Mesenchymal stem cell (in vitro differentiated cells and primary cell): Measurements from ENCODE around the gene PRR18.

Experiments used
- DNase-seq: peaks from one replicate; pipeline ENCODE4 v3.0.0-alpha.2; 2013
- H2AFZ ChIP-seq: one replicate; pipeline ENCODE4 v1.6.1; 2013; ENCODE audit warnings: low read depth, mild to moderate bottlenecking, control low read depth, inconsistent platforms, low read length, moderate library complexity
- H2AK5ac ChIP-seq: 2 replicates; pipeline ENCODE4 v1.6.1; 2013; ENCODE audit warnings: low read length, moderate library complexity, mild to moderate bottlenecking, inconsistent platforms; ENCODE audit not compliant: severe bottlenecking
- H2BK120ac ChIP-seq: one replicate; pipeline ENCODE4 v1.6.1; 2013; ENCODE audit warnings: low read depth, mild to moderate bottlenecking, inconsistent platforms, low read length, moderate library complexity
- H2BK12ac ChIP-seq, 2 experiments: one replicate each; pipeline ENCODE4 v1.6.1; 2013; ENCODE audit warnings: inconsistent platforms in 2 of 2, low read length in 2 of 2, mild to moderate bottlenecking in 2 of 2, moderate library complexity in 2 of 2, control low read depth in 1 of 2
- H2BK15ac ChIP-seq: one replicate; pipeline ENCODE4 v1.6.1; 2013; ENCODE audit warnings: mild to moderate bottlenecking, low read depth, inconsistent platforms; ENCODE audit not compliant: poor library complexity, severe bottlenecking
- H2BK5ac ChIP-seq: 2 replicates; pipeline ENCODE4 v1.6.1; 2013; ENCODE audit warnings: low read depth, mild to moderate bottlenecking, low read length, control low read depth, inconsistent platforms; ENCODE audit not compliant: poor library complexity, severe bottlenecking
- H3K14ac ChIP-seq, 2 experiments: one replicate each; pipeline ENCODE4 v1.6.1; 2013; ENCODE audit warnings: inconsistent platforms in 2 of 2, low read length in 2 of 2, control low read depth in 1 of 2, mild to moderate bottlenecking in 1 of 2, moderate library complexity in 1 of 2
- H3K18ac ChIP-seq, 2 experiments: one replicate each; pipeline ENCODE4 v1.6.1; 2013; ENCODE audit warnings: inconsistent platforms in 2 of 2, low read length in 2 of 2, control low read depth in 1 of 2, low read depth in 1 of 2, mild to moderate bottlenecking in 1 of 2
- H3K23ac ChIP-seq, 2 experiments: one replicate each; pipeline ENCODE4 v1.6.1; 2013; ENCODE audit warnings: inconsistent platforms in 2 of 2, low read length in 2 of 2, mild to moderate bottlenecking in 2 of 2, moderate library complexity in 2 of 2, control low read depth in 1 of 2
- H3K27ac ChIP-seq: 2 replicates; pipeline ENCODE4 v1.5.1; 2013; ENCODE audit warnings: mild to moderate bottlenecking, moderate library complexity, low read length, control low read depth, inconsistent platforms; ENCODE audit not compliant: poor library complexity, severe bottlenecking
- H3K27me3 ChIP-seq, 2 experiments: 2 replicates each; pipeline versions ENCODE4 v1.6.1 to v1.7.0; 2013; ENCODE audit warnings: low read length in 2 of 2, mild to moderate bottlenecking in 2 of 2, moderate library complexity in 2 of 2, control low read depth in 1 of 2, inconsistent platforms in 1 of 2; ENCODE audit not compliant: control insufficient read depth in 1 of 2, insufficient read depth in 1 of 2
- H3K36me3 ChIP-seq, 2 experiments: 2 replicates each; pipeline versions ENCODE4 v1.6.1 to v1.7.0; 2013; ENCODE audit warnings: low read length in 2 of 2, control low read depth in 1 of 2, inconsistent platforms in 1 of 2, low read depth in 1 of 2, mild to moderate bottlenecking in 1 of 2; ENCODE audit not compliant: insufficient read depth in 2 of 2, control insufficient read depth in 1 of 2
- H3K4ac ChIP-seq, 2 experiments: one replicate each; pipeline ENCODE4 v1.6.1; 2013; ENCODE audit warnings: inconsistent platforms in 2 of 2, low read length in 2 of 2, mild to moderate bottlenecking in 2 of 2, moderate library complexity in 2 of 2, control low read depth in 1 of 2, low read depth in 1 of 2
- H3K4me1 ChIP-seq: 2 replicates; pipeline ENCODE4 v1.6.1; 2013; ENCODE audit warnings: low read depth, low read length, control low read depth; ENCODE audit not compliant: control insufficient read depth, insufficient read depth
- H3K4me2 ChIP-seq: 2 replicates; pipeline ENCODE4 v1.6.1; 2013; ENCODE audit warnings: low read length, mild to moderate bottlenecking, inconsistent platforms; ENCODE audit not compliant: poor library complexity, severe bottlenecking
- H3K4me3 ChIP-seq, 2 experiments: 2 replicates each; pipeline versions ENCODE4 v1.5.1 to v1.7.0; 2013; ENCODE audit warnings: low read length in 2 of 2, mild to moderate bottlenecking in 2 of 2, control low read depth in 1 of 2, low read depth in 1 of 2; ENCODE audit not compliant: insufficient read depth in 1 of 2
- H3K79me1 ChIP-seq: replicated peaks from 2 replicates; pipeline ENCODE4 v1.6.1; 2013; ENCODE audit warnings: mild to moderate bottlenecking, control low read depth, low read length, inconsistent platforms; ENCODE audit not compliant: poor library complexity, severe bottlenecking
- H3K9ac ChIP-seq: 2 replicates; pipeline ENCODE4 v1.7.0; 2013; ENCODE audit warnings: mild to moderate bottlenecking, low read length, moderate library complexity
- H3K9me3 ChIP-seq: 2 replicates; pipeline ENCODE4 v1.7.0; 2013; ENCODE audit warnings: mild to moderate bottlenecking, low read length; ENCODE audit not compliant: control insufficient read depth
- H4K8ac ChIP-seq: one replicate; pipeline ENCODE4 v1.6.1; 2013; ENCODE audit warnings: inconsistent platforms, mild to moderate bottlenecking, low read length, moderate library complexity
- H4K91ac ChIP-seq: one replicate; pipeline ENCODE4 v1.6.1; 2013; ENCODE audit warnings: mild to moderate bottlenecking, low read length, inconsistent platforms
- WGBS: methylation state at CpG from one replicate; pipeline ENCODE4 v1.1.7; 2013; ENCODE audit warnings: mixed read lengths; 5-methylcytosine and 5-hydroxymethylcytosine counted together

PRR18 gene

DNA sequence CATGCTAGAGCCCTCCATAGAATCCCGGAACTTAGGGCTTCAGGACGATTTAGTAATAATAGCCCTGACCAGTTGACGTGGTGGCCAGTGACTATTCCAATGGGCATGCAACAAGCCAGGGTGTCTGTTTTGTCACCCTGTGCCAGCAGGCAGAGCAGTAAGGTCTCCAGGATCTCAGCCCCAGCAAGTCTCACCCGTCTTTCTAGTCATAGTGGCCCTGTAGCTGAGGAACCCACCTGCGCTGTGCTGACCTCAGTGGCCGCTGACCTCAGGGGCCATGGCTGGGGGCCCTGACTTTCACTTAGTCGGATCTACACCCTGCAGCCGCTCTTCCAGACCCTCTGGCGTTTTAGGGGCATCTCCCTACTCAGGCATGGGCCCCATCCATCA lies 36.8 kb downstream of the PRR18 start:
- H3K36me3 ChIP-seq = no peaks in the 10 kb centered on the region
- H3K79me1 ChIP-seq = no peaks in the 10 kb centered on the region
- no peak overlapping the region for H3K18ac ChIP-seq
- no peak for DNase-seq
- no peak overlapping the region for H3K14ac ChIP-seq
- H2BK120ac ChIP-seq = no peak overlapping the region
- H3K4me2 ChIP-seq = no peak overlapping the region
- no peak overlapping the region for H4K91ac ChIP-seq
- no peak overlapping the region for H3K4me3 ChIP-seq
- no peaks in the 10 kb centered on the region for H3K9me3 ChIP-seq
- H3K4me1 ChIP-seq = no peaks in the 10 kb centered on the region
- H2BK5ac ChIP-seq = no peak overlapping the region
- 76% methylated on average over 9 of the region's 9 CpGs for whole genome bisulfite sequencing
- H3K27me3 ChIP-seq = peaks cover 31 to 33% of the 10 kb centered on the region in 2 experiments
- H2BK15ac ChIP-seq = no peak overlapping the region
- no peak overlapping the region for H2BK12ac ChIP-seq
- no peak overlapping the region for H3K9ac ChIP-seq
- no peak overlapping the region for H2AK5ac ChIP-seq
- H3K4ac ChIP-seq = no peak overlapping the region
- H3K23ac ChIP-seq = no peak overlapping the region
- no peak overlapping the region for H2AFZ ChIP-seq
- no peak overlapping the region for H4K8ac ChIP-seq
- H3K27ac ChIP-seq = no peak overlapping the region

DNA sequence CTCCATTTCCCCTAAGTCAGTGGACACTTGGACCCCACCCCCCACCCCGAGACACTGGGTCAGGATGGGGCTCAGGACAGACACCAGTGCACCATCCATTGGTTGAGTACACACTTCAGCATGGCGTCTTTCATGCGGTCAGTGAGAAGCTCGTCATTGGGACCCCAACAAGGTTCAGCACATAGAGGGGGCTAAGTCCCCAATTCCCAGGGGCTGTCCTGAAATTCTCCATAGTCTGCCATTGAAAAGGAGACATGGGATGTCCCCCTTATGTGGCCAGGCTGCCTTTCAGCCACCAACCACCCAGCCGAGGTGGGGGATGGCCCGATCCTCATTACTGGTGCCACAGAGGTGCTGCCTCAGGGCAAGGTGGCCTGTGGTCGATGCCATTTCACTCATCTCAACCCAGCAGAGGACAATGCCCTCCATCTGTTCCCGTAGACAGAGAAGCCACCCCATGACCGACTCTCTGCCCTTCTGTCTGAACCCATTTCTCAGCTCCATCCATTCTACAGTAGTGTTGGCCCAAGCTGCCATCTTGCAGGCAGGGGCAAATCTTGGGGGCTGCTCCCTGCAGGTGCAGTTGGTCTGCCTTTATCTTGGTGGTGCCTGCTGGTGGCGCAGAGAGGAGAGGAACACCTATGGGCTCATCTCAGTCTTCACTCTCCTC lies 37.4 kb downstream of the PRR18 start:
- no peak overlapping the region for H3K4me3 ChIP-seq
- H2AK5ac ChIP-seq = no peak overlapping the region
- H4K91ac ChIP-seq = no peak overlapping the region
- H3K4me2 ChIP-seq = no peak overlapping the region
- no peak overlapping the region for H2AFZ ChIP-seq
- no peak overlapping the region for H3K14ac ChIP-seq
- H3K79me1 ChIP-seq = no peaks in the 10 kb centered on the region
- no peaks in the 10 kb centered on the region for H3K9me3 ChIP-seq
- H3K27ac ChIP-seq = no peak overlapping the region
- H2BK5ac ChIP-seq = no peak overlapping the region
- H2BK12ac ChIP-seq = no peak overlapping the region
- H4K8ac ChIP-seq = no peak overlapping the region
- H3K23ac ChIP-seq = no peak overlapping the region
- no peak overlapping the region for H3K9ac ChIP-seq
- peaks cover 28 to 31% of the 10 kb centered on the region in 2 experiments for H3K27me3 ChIP-seq
- no peak overlapping the region for H2BK120ac ChIP-seq
- no peak overlapping the region for H3K18ac ChIP-seq
- DNase-seq = no peak
- H3K4ac ChIP-seq = no peak overlapping the region
- 81% methylated on average over 10 of the region's 10 CpGs for WGBS
- no peaks in the 10 kb centered on the region for H3K4me1 ChIP-seq
- H2BK15ac ChIP-seq = no peak overlapping the region
- H3K36me3 ChIP-seq = no peaks in the 10 kb centered on the region

DNA sequence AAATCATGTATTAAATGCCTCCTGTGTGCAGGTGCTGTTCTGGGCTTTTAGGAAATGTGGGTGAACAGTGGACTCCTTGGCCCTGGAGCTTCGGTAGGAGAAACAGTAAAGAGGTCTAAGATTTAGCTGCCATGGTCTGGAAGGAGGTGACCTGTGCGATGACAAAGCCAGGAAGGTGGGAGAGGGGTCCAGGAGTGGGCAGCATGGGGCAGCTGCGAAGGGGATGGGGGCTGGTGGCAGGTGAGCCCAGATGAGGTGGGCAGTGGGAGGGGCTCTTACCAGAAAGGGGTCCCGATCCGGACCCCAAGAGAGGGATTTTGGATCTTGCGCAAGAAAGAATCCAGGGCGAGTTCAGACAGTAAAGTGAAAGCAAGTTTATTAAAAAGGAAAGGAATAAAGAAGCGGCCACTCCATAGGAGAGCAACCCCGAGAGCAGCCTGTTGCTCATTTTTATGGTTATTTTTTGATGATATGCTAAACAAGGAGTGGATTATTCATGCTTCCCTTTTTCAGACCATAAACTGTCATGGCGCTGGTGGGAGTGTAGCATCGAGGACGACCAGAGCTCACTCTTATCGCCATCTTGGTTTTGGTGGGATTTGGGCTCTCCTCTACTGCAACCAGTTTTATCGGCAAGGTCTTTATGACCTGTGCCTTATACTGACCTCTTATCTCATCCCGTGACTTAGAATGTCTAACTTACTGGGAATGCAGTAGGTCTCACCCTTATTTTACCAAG lies 38.7 kb downstream of the PRR18 start:
- WGBS = 87% methylated on average over 15 of the region's 15 CpGs
- no peaks in the 10 kb centered on the region for H3K9me3 ChIP-seq
- no peak overlapping the region for H3K4ac ChIP-seq
- no peak overlapping the region for H3K4me2 ChIP-seq
- H3K9ac ChIP-seq = no peak overlapping the region
- no peak overlapping the region for H4K8ac ChIP-seq
- H2BK15ac ChIP-seq = no peak overlapping the region
- no peaks in the 10 kb centered on the region for H3K36me3 ChIP-seq
- no peak overlapping the region for H3K4me3 ChIP-seq
- H3K27ac ChIP-seq = no peak overlapping the region
- H3K23ac ChIP-seq = peak overlapping the region in 1 of 2 experiments; percentile 11
- H3K79me1 ChIP-seq = no peaks in the 10 kb centered on the region
- no peak overlapping the region for H2BK5ac ChIP-seq
- H3K18ac ChIP-seq = no peak overlapping the region
- no peak overlapping the region for H2AK5ac ChIP-seq
- no peak for DNase-seq
- peaks cover 26 to 27% of the 10 kb centered on the region in 2 experiments for H3K27me3 ChIP-seq
- no peaks in the 10 kb centered on the region for H3K4me1 ChIP-seq
- H2BK120ac ChIP-seq = no peak overlapping the region
- H4K91ac ChIP-seq = no peak overlapping the region
- H2AFZ ChIP-seq = no peak overlapping the region
- H3K14ac ChIP-seq = no peak overlapping the region
- no peak overlapping the region for H2BK12ac ChIP-seq

DNA sequence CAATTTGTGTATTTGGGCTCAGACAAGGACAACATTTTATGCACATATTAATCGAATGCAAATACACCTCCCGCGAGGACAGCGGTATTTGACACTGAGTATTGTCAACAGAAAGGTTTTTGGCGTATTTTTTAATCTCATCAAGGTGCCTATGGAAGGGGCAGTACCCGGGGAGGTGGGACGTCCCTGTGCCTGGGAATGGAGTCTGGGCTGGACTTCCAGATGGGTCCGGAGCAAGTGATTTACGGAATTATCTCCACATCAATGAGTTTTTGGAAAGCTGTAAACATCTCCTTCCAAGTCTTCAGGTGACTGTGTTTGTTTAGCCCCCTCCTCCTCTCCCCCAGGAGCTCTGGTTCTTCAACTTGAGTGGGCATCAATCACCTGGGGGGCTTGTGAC lies 39.8 kb downstream of the PRR18 start:
- H2BK5ac ChIP-seq = no peak overlapping the region
- 18% methylated on average over 9 of the region's 9 CpGs for WGBS

More for the DNA sequence above, 39.8 kb downstream of the PRR18 start:
- Histone ChIP-seq H2AK5ac (no peak overlapping the region), H3K27me3 (peaks cover 24 to 27% of the 10 kb centered on the region in 2 experiments), H3K14ac (no peak overlapping the region), H3K23ac (no peak overlapping the region), H3K4me3 (no peak overlapping the region), H3K4me1 (no peaks in the 10 kb centered on the region), H3K18ac (no peak overlapping the region), H3K27ac (no peak overlapping the region), H3K36me3 (no peaks in the 10 kb centered on the region), H4K91ac (no peak overlapping the region), H4K8ac (no peak overlapping the region), H2BK15ac (no peak overlapping the region), H3K4ac (no peak overlapping the region), H3K79me1 (no peaks in the 10 kb centered on the region), H3K9me3 (no peaks in the 10 kb centered on the region), H3K9ac (no peak overlapping the region), H2BK120ac (no peak overlapping the region), H2BK12ac (no peak overlapping the region), H3K4me2 (no peak overlapping the region), H2AFZ (no peak overlapping the region)
- no peak for DNase-seq
